Duodenal mucosa (tissue), 2 donors: ENCODE results near the gene TMEM219.

Experiments used
- H3K27ac ChIP-seq: one replicate; pipeline ENCODE4 v1.7.0; 2013; ENCODE audit warnings: low read depth, low read length
- H3K27me3 ChIP-seq, 2 donors: one replicate each; pipeline ENCODE4 v1.7.0; 2013; ENCODE audit warnings: low read length in 2 of 2, control low read depth in 1 of 2; ENCODE audit not compliant: insufficient read depth in 2 of 2, control insufficient read depth in 1 of 2
- H3K36me3 ChIP-seq, 2 donors: one replicate each; pipeline ENCODE4 v1.7.0; 2013; ENCODE audit warnings: low read length in 2 of 2, control low read depth in 1 of 2; ENCODE audit not compliant: insufficient read depth in 2 of 2, control insufficient read depth in 1 of 2
- H3K4me1 ChIP-seq, 2 donors: one replicate each; pipeline ENCODE4 v1.7.0; 2013; ENCODE audit warnings: low read length in 2 of 2, control low read depth in 1 of 2; ENCODE audit not compliant: insufficient read depth in 2 of 2, control insufficient read depth in 1 of 2
- H3K4me3 ChIP-seq, 2 donors: one replicate each; pipeline ENCODE4 v1.7.0; 2013; ENCODE audit warnings: low read length in 2 of 2, low read depth in 1 of 2
- H3K9ac ChIP-seq, 2 donors: one replicate each; pipeline ENCODE4 v1.7.0; 2013; ENCODE audit warnings: low read length in 2 of 2, low read depth in 1 of 2
- H3K9me3 ChIP-seq, 2 donors: one replicate each; pipeline ENCODE4 v1.7.0; 2013; ENCODE audit warnings: low read length in 2 of 2, control low read depth in 1 of 2; ENCODE audit not compliant: control insufficient read depth in 1 of 2

Gene TMEM219

DNA sequence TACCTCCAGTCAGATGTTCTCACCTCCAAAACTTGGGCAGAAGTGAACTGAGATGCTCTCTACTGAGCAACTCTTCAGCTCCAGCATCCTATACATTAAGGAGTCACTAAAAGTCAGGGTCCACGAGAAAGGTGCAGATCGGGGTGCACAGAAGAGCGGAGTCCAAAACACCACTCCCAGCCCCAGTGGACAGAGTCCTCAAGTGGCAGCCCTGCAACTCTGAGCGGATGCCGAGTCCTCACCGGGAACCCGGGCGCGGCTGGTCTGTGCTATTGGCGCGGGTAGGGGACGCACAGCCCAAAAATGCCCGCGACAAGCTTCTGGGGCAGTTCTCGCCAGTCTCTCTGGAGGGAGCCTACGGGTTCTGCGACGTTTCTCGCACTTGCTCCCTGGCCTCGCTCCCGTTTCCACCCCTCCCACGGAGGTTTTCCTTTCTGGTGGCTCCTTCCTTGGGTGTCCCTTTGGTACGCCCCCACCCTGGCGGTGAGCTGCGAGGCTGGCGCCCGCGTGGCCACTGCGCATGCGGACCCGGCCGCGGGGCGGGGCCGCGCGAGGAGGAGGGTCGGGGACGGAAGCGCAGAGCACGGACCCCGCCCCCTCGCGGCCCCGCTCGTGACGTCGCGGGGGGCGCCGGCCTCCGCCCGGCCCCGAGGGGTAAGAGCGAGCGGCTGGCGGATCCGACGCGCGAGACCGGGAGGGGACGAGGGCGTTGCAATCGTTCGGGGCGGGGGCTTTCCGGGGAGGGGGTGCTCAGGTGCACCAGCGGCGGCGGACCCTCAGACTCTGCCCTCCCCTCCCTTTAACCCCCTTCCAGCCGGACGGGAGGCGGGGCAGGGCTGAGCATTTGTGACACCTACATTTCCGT is at the start of gene TMEM219:
TMEM219 (plus strand) TSS at position 601 of the 865 bp plus-strand sequence. CDS start 1,065 bp downstream, outside the sequence.
- Histone ChIP-seq H3K36me3 (no peaks in the 10 kb centered on the region), H3K4me1 (peaks cover 12 to 23% of the 10 kb centered on the region in 2 donors), H3K9ac (peak within 1 kb of the TSS; percentile 90 to 96), H3K27ac (peak within 1 kb of the TSS; percentile 92), H3K27me3 (no peaks in the 10 kb centered on the region), H3K9me3 (no peaks in the 10 kb centered on the region), H3K4me3 (peak within 1 kb of the TSS; percentile 87 to 94)

DNA sequence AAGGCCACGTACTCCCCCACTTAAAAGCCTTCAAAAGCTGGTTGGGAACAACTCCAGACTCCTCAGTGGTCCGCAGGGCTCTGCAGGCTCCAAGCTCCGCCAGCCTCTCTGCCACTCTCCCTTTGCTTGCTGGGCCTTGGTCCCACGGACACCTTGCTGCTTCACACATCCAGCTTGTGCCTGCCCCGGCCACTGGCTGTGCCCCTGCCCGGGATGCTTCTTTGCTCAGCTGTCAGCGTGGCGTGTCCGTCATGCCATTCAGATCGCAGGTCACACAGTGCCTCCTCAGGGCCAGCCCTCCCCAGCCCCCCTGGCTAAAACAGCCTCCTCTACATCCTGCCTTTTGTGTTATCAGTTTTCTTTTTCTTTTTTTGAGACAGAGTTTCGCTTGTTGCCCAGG is 49.8 kb upstream of the TMEM219 start:
- H3K36me3 ChIP-seq, result peaks cover 5 to 25% of the 10 kb centered on the region in 2 donors

GRCh38 chr16:29913514-29913913 is 48.4 kb upstream of the TMEM219 start:
- Histone ChIP-seq H3K9ac (no peak overlapping the region), H3K4me3 (no peak overlapping the region), H3K36me3 (peaks cover 6 to 25% of the 10 kb centered on the region in 2 donors), H3K27me3 (no peaks in the 10 kb centered on the region), H3K27ac (no peak overlapping the region), H3K9me3 (no peaks in the 10 kb centered on the region), H3K4me1 (no peaks in the 10 kb centered on the region)

More for the DNA sequence above, 49.8 kb upstream of the TMEM219 start:
- H3K4me3 ChIP-seq, result no peak overlapping the region
- no peaks in the 10 kb centered on the region for H3K4me1 ChIP-seq
- no peak overlapping the region for H3K27ac ChIP-seq
- H3K9ac ChIP-seq, result no peak overlapping the region
- no peaks in the 10 kb centered on the region for H3K9me3 ChIP-seq
- no peaks in the 10 kb centered on the region for H3K27me3 ChIP-seq

GRCh38 chr16:29915590-29916247 is 46.2 kb upstream of the TMEM219 start:
- no peak overlapping the region for H3K4me3 ChIP-seq
- H3K4me1 ChIP-seq, result no peaks in the 10 kb centered on the region
- no peaks in the 10 kb centered on the region for H3K9me3 ChIP-seq
- H3K27ac ChIP-seq, result no peak overlapping the region
- no peaks in the 10 kb centered on the region for H3K27me3 ChIP-seq
- H3K9ac ChIP-seq, result no peak overlapping the region
- H3K36me3 ChIP-seq, result peaks cover 9 to 36% of the 10 kb centered on the region in 2 donors

DNA sequence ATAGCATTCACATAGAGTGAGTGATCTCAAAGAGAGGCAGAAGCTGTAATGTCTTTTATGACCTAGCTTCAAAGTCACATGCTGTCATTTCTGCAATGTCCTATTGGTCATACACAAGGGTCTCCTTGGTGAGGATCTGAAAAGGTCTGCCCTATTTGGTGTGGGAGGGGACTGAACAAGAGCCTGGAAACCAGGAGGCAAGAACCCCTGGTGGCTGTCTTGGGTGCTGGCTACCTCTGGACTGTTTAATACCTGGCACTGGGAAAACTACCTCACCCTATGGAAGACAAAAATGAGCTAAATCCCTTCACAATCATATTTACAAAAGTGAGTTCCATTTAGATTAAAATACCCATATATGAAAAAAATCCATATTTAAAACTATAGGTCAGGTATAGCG is 44.9 kb upstream of the TMEM219 start:
- H3K27ac ChIP-seq, result no peak overlapping the region
- H3K9me3 ChIP-seq, result no peaks in the 10 kb centered on the region
- H3K9ac ChIP-seq, result no peak overlapping the region
- no peaks in the 10 kb centered on the region for H3K27me3 ChIP-seq
- peaks cover 15 to 43% of the 10 kb centered on the region in 2 donors for H3K36me3 ChIP-seq
- H3K4me1 ChIP-seq, result no peaks in the 10 kb centered on the region
- H3K4me3 ChIP-seq, result no peak overlapping the region

- Histone ChIP-seq H3K36me3 (peaks cover 15 to 32% of the 10 kb centered on the region in 2 donors), H3K9ac (no peak overlapping the region), H3K4me1 (peaks cover 8 to 13% of the 10 kb centered on the region in 2 donors), H3K27me3 (no peaks in the 10 kb centered on the region), H3K9me3 (no peaks in the 10 kb centered on the region), H3K4me3 (no peak overlapping the region), H3K27ac (no peak overlapping the region)
These were observed 41.4 kb upstream of the TMEM219 start for GRCh38 chr16:29920288-29921033.

- Histone ChIP-seq H3K9me3 (no peaks in the 10 kb centered on the region), H3K36me3 (peaks cover 15 to 32% of the 10 kb centered on the region in 2 donors), H3K4me3 (no peak overlapping the region), H3K27me3 (no peaks in the 10 kb centered on the region), H3K9ac (no peak overlapping the region), H3K4me1 (peaks cover 8 to 13% of the 10 kb centered on the region in 2 donors), H3K27ac (no peak overlapping the region)
These were observed 40.9 kb upstream of the TMEM219 start for GRCh38 chr16:29921034-29921385.

DNA sequence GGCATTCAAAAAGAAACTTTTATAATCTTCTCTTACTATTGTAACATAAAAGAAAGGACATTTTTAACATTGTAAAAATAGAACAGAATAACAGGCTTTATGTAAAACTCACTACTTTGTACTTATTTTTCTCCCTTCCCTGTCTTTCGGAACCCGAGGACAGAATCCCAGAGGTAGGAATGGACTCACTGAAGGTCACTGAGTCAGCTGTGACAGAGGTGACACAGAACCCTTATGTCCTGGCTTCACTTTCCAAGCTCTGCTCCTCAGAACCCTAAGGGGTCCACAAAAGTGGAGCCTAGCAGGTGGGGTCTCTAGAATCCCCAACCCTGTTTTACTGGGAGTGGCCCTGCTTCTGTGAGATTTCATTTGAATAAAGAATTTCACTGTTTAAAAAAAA is 39.6 kb upstream of the TMEM219 start:
- Histone ChIP-seq H3K4me1 (peaks cover 16 to 23% of the 10 kb centered on the region in 2 donors), H3K27me3 (no peaks in the 10 kb centered on the region), H3K9me3 (no peaks in the 10 kb centered on the region), H3K27ac (no peak overlapping the region), H3K36me3 (peaks cover 10 to 30% of the 10 kb centered on the region in 2 donors), H3K9ac (no peak overlapping the region), H3K4me3 (no peak overlapping the region)

GRCh38 chr16:29922986-29923501 is 38.8 kb upstream of the TMEM219 start:
- no peaks in the 10 kb centered on the region for H3K9me3 ChIP-seq
- H3K9ac ChIP-seq, result no peak overlapping the region
- peaks cover 10 to 30% of the 10 kb centered on the region in 2 donors for H3K36me3 ChIP-seq
- H3K4me1 ChIP-seq, result peaks cover 19 to 24% of the 10 kb centered on the region in 2 donors
- no peak overlapping the region for H3K4me3 ChIP-seq
- no peak overlapping the region for H3K27ac ChIP-seq
- H3K27me3 ChIP-seq, result no peaks in the 10 kb centered on the region
